Measurements from ENCODE around the gene EPB41L4B.
"Not testable (repeated sequence)": the region's sequence is repeated elsewhere in the genome, so short reads cannot be mapped to it uniquely, and the experiment has no call there.

The EPB41L4B gene

GRCh38 chr9:109139851-109140250 is 181.0 kb downstream of the EPB41L4B start:
- Histone ChIP-seq H3K9me3 (ENCODE audit: control insufficient read depth, low read length) (no peaks in the 10 kb centered on the region), H3K27me3 (replicated peaks; ENCODE audit: control insufficient read depth, insufficient read depth, low read length, poor library complexity, severe bottlenecking) (no peaks in the 10 kb centered on the region), H3K4me1 (ENCODE audit: control insufficient read depth, insufficient read depth, low read length, poor library complexity, severe bottlenecking) (no peaks in the 10 kb centered on the region), H3K4me3 (ENCODE audit: insufficient read depth, low read depth, low read length, poor library complexity, severe bottlenecking) (no peak overlapping the region), H3K36me3 (ENCODE audit: control insufficient read depth, insufficient read depth, low read length) (no peaks in the 10 kb centered on the region), H3K27ac (ENCODE audit: insufficient read depth, low read length, poor library complexity, severe bottlenecking) (no peak overlapping the region)
- no peak for DNase-seq

GRCh38 chr9:109138421-109138820 is 182.4 kb downstream of the EPB41L4B start:
- DNase-seq: no peak
- no peaks in the 10 kb centered on the region for H3K9me3 ChIP-seq (ENCODE audit: control insufficient read depth, low read length)
- H3K27ac ChIP-seq (ENCODE audit: insufficient read depth, low read length, poor library complexity, severe bottlenecking): no peak overlapping the region
- no peaks in the 10 kb centered on the region for H3K4me1 ChIP-seq (ENCODE audit: control insufficient read depth, insufficient read depth, low read length, poor library complexity, severe bottlenecking)
- H3K27me3 ChIP-seq (replicated peaks; ENCODE audit: control insufficient read depth, insufficient read depth, low read length, poor library complexity, severe bottlenecking): no peaks in the 10 kb centered on the region
- H3K36me3 ChIP-seq (ENCODE audit: control insufficient read depth, insufficient read depth, low read length): no peaks in the 10 kb centered on the region
- no peak overlapping the region for H3K4me3 ChIP-seq (ENCODE audit: insufficient read depth, low read depth, low read length, poor library complexity, severe bottlenecking)

GRCh38 chr9:109134167-109134578 is 186.7 kb downstream of the EPB41L4B start:
- H3K4me3 ChIP-seq (ENCODE audit: insufficient read depth, low read depth, low read length, poor library complexity, severe bottlenecking): no peak overlapping the region
- no peaks in the 10 kb centered on the region for H3K36me3 ChIP-seq (ENCODE audit: control insufficient read depth, insufficient read depth, low read length)
- H3K27ac ChIP-seq (ENCODE audit: insufficient read depth, low read length, poor library complexity, severe bottlenecking): no peak overlapping the region
- DNase-seq: no peak
- H3K4me1 ChIP-seq (ENCODE audit: control insufficient read depth, insufficient read depth, low read length, poor library complexity, severe bottlenecking): no peaks in the 10 kb centered on the region
- no peaks in the 10 kb centered on the region for H3K27me3 ChIP-seq (replicated peaks; ENCODE audit: control insufficient read depth, insufficient read depth, low read length, poor library complexity, severe bottlenecking)
- H3K9me3 ChIP-seq (ENCODE audit: control insufficient read depth, low read length): no peaks in the 10 kb centered on the region

- Histone ChIP-seq H3K9me3 (ENCODE audit: control insufficient read depth, low read length) (no peaks in the 10 kb centered on the region), H3K36me3 (ENCODE audit: control insufficient read depth, insufficient read depth, low read length) (no peaks in the 10 kb centered on the region), H3K4me1 (ENCODE audit: control insufficient read depth, insufficient read depth, low read length, poor library complexity, severe bottlenecking) (no peaks in the 10 kb centered on the region), H3K4me3 (ENCODE audit: insufficient read depth, low read depth, low read length, poor library complexity, severe bottlenecking) (no peak overlapping the region), H3K27ac (ENCODE audit: insufficient read depth, low read length, poor library complexity, severe bottlenecking) (no peak overlapping the region), H3K27me3 (replicated peaks; ENCODE audit: control insufficient read depth, insufficient read depth, low read length, poor library complexity, severe bottlenecking) (no peaks in the 10 kb centered on the region)
- no peak for DNase-seq
Observed at GRCh38 chr9:109133533-109133932, 187.3 kb downstream of the EPB41L4B start.

GRCh38 chr9:109132567-109133021 is 188.3 kb downstream of the EPB41L4B start:
- H3K36me3 ChIP-seq (ENCODE audit: control insufficient read depth, insufficient read depth, low read length): no peaks in the 10 kb centered on the region
- H3K27ac ChIP-seq (ENCODE audit: insufficient read depth, low read length, poor library complexity, severe bottlenecking): no peak overlapping the region
- H3K4me1 ChIP-seq (ENCODE audit: control insufficient read depth, insufficient read depth, low read length, poor library complexity, severe bottlenecking): no peaks in the 10 kb centered on the region
- DNase-seq: no peak
- H3K4me3 ChIP-seq (ENCODE audit: insufficient read depth, low read depth, low read length, poor library complexity, severe bottlenecking): no peak overlapping the region
- H3K9me3 ChIP-seq (ENCODE audit: control insufficient read depth, low read length): no peaks in the 10 kb centered on the region
- no peaks in the 10 kb centered on the region for H3K27me3 ChIP-seq (replicated peaks; ENCODE audit: control insufficient read depth, insufficient read depth, low read length, poor library complexity, severe bottlenecking)

- no peaks in the 10 kb centered on the region for H3K36me3 ChIP-seq (ENCODE audit: control insufficient read depth, insufficient read depth, low read length)
- DNase-seq: no peak
- H3K4me1 ChIP-seq (ENCODE audit: control insufficient read depth, insufficient read depth, low read length, poor library complexity, severe bottlenecking): no peaks in the 10 kb centered on the region
- H3K27ac ChIP-seq (ENCODE audit: insufficient read depth, low read length, poor library complexity, severe bottlenecking): no peak overlapping the region
- H3K9me3 ChIP-seq (ENCODE audit: control insufficient read depth, low read length): no peaks in the 10 kb centered on the region
- H3K4me3 ChIP-seq (ENCODE audit: insufficient read depth, low read depth, low read length, poor library complexity, severe bottlenecking): no peak overlapping the region
- no peaks in the 10 kb centered on the region for H3K27me3 ChIP-seq (replicated peaks; ENCODE audit: control insufficient read depth, insufficient read depth, low read length, poor library complexity, severe bottlenecking)
Observed at GRCh38 chr9:109129470-109130197, 191.2 kb downstream of the EPB41L4B start.

GRCh38 chr9:109126671-109127070 is 194.2 kb downstream of the EPB41L4B start:
- H3K4me1 ChIP-seq (ENCODE audit: control insufficient read depth, insufficient read depth, low read length, poor library complexity, severe bottlenecking); H3K27ac ChIP-seq (ENCODE audit: insufficient read depth, low read length, poor library complexity, severe bottlenecking); H3K4me3 ChIP-seq (ENCODE audit: insufficient read depth, low read depth, low read length, poor library complexity, severe bottlenecking); H3K27me3 ChIP-seq (replicated peaks; ENCODE audit: control insufficient read depth, insufficient read depth, low read length, poor library complexity, severe bottlenecking); H3K36me3 ChIP-seq (ENCODE audit: control insufficient read depth, insufficient read depth, low read length); DNase-seq; H3K9me3 ChIP-seq (ENCODE audit: control insufficient read depth, low read length): not testable (repeated sequence)

- no peaks in the 10 kb centered on the region for H3K9me3 ChIP-seq (ENCODE audit: control insufficient read depth, low read length)
- H3K27ac ChIP-seq (ENCODE audit: insufficient read depth, low read length, poor library complexity, severe bottlenecking): no peak overlapping the region
- DNase-seq: no peak
- no peaks in the 10 kb centered on the region for H3K36me3 ChIP-seq (ENCODE audit: control insufficient read depth, insufficient read depth, low read length)
- H3K4me1 ChIP-seq (ENCODE audit: control insufficient read depth, insufficient read depth, low read length, poor library complexity, severe bottlenecking): peaks cover 3% of the 10 kb centered on the region
- H3K27me3 ChIP-seq (replicated peaks; ENCODE audit: control insufficient read depth, insufficient read depth, low read length, poor library complexity, severe bottlenecking): no peaks in the 10 kb centered on the region
- H3K4me3 ChIP-seq (ENCODE audit: insufficient read depth, low read depth, low read length, poor library complexity, severe bottlenecking): no peak overlapping the region
Observed at GRCh38 chr9:109124121-109124520, 196.7 kb downstream of the EPB41L4B start.

- Histone ChIP-seq H3K27me3 (replicated peaks; ENCODE audit: control insufficient read depth, insufficient read depth, low read length, poor library complexity, severe bottlenecking) (no peaks in the 10 kb centered on the region), H3K36me3 (ENCODE audit: control insufficient read depth, insufficient read depth, low read length) (no peaks in the 10 kb centered on the region), H3K9me3 (ENCODE audit: control insufficient read depth, low read length) (no peaks in the 10 kb centered on the region), H3K27ac (ENCODE audit: insufficient read depth, low read length, poor library complexity, severe bottlenecking) (no peak overlapping the region), H3K4me1 (ENCODE audit: control insufficient read depth, insufficient read depth, low read length, poor library complexity, severe bottlenecking) (peaks cover 13% of the 10 kb centered on the region), H3K4me3 (ENCODE audit: insufficient read depth, low read depth, low read length, poor library complexity, severe bottlenecking) (no peak overlapping the region)
- no peak for DNase-seq
Observed at GRCh38 chr9:109122726-109123621, 197.9 kb downstream of the EPB41L4B start.
